ENCODE data around the gene MTHFSD. TPM values are rescaled to one million over a fixed set of nuclear protein-coding genes. Genes with fewer than 3 reads are reported as not detected.
"Not testable (repeated sequence)": the region's sequence is repeated elsewhere in the genome, so short reads cannot be mapped to it uniquely, and the experiment has no call there.

The MTHFSD gene
- polyA plus RNA-seq, 3 donors from 2014 or later = 7.9 to 15.5 (median 12.3) TPM

GRCh38 chr16:86590501-86591144 lies 35.6 kb upstream of the MTHFSD start:
- peaks cover 1 to 12% (median 7%) of the 10 kb centered on the region in 3 donors for H3K27me3 Mint-ChIP-seq (ENCODE audit: low read depth in 3 of 3)
- no peaks in the 10 kb centered on the region for H3K4me1 Mint-ChIP-seq
- H3K36me3 Mint-ChIP-seq = no peaks in the 10 kb centered on the region
- H3K4me3 Mint-ChIP-seq = no peak overlapping the region
- no peaks in the 10 kb centered on the region for H3K9me3 Mint-ChIP-seq
- H3K27ac Mint-ChIP-seq = no peak overlapping the region
- no peak for DNase-seq

GRCh38 chr16:86587955-86588354 lies 32.9 kb upstream of the MTHFSD start:
- not testable (repeated sequence) for H3K36me3 Mint-ChIP-seq; H3K27ac Mint-ChIP-seq; H3K9me3 Mint-ChIP-seq; DNase-seq; H3K4me1 Mint-ChIP-seq; H3K4me3 Mint-ChIP-seq; H3K27me3 Mint-ChIP-seq (ENCODE audit: low read depth in 3 of 3)

GRCh38 chr16:86587487-86587886 lies 32.5 kb upstream of the MTHFSD start:
- no peaks in the 10 kb centered on the region for H3K36me3 Mint-ChIP-seq
- no peak for DNase-seq
- peaks cover 1 to 9% (median 3%) of the 10 kb centered on the region in 3 donors for H3K27me3 Mint-ChIP-seq (ENCODE audit: low read depth in 3 of 3)
- H3K9me3 Mint-ChIP-seq = no peaks in the 10 kb centered on the region
- no peak overlapping the region for H3K27ac Mint-ChIP-seq
- no peak overlapping the region for H3K4me3 Mint-ChIP-seq
- no peaks in the 10 kb centered on the region for H3K4me1 Mint-ChIP-seq

GRCh38 chr16:86585821-86586611 lies 31.0 kb upstream of the MTHFSD start:
- no peaks in the 10 kb centered on the region for H3K36me3 Mint-ChIP-seq

GRCh38 chr16:86584726-86585721 lies 30.0 kb upstream of the MTHFSD start:
- H3K4me1 Mint-ChIP-seq = no peaks in the 10 kb centered on the region
- no peak for DNase-seq
- no peaks in the 10 kb centered on the region for H3K36me3 Mint-ChIP-seq
- peaks cover 8 to 10% (median 9%) of the 10 kb centered on the region in 3 donors for H3K27me3 Mint-ChIP-seq (ENCODE audit: low read depth in 3 of 3)
- H3K4me3 Mint-ChIP-seq = no peak overlapping the region
- H3K27ac Mint-ChIP-seq = no peak overlapping the region
- H3K9me3 Mint-ChIP-seq = no peaks in the 10 kb centered on the region

More at GRCh38 chr16:86585821-86586611, 31.0 kb upstream of the MTHFSD start:
- Mint-ChIP-seq H3K9me3 (no peaks in the 10 kb centered on the region), H3K4me3 (no peak overlapping the region), H3K27me3 (ENCODE audit: low read depth in 3 of 3) (peaks cover 1 to 9% (median 3%) of the 10 kb centered on the region in 3 donors), H3K4me1 (no peaks in the 10 kb centered on the region), H3K27ac (no peak overlapping the region)
- no peak for DNase-seq

- no peak for DNase-seq
- H3K27ac Mint-ChIP-seq = no peak overlapping the region
- H3K4me1 Mint-ChIP-seq = no peaks in the 10 kb centered on the region
- H3K27me3 Mint-ChIP-seq (ENCODE audit: low read depth in 3 of 3) = peaks cover 8 to 13% (median 9%) of the 10 kb centered on the region in 3 donors
- H3K9me3 Mint-ChIP-seq = no peaks in the 10 kb centered on the region
- no peaks in the 10 kb centered on the region for H3K36me3 Mint-ChIP-seq
- H3K4me3 Mint-ChIP-seq = no peak overlapping the region
These were observed 29.1 kb upstream of the MTHFSD start for GRCh38 chr16:86584071-86584685.

GRCh38 chr16:86581458-86581857 lies 26.4 kb upstream of the MTHFSD start:
- no peak overlapping the region for H3K27ac Mint-ChIP-seq
- H3K27me3 Mint-ChIP-seq (ENCODE audit: low read depth in 3 of 3) = peaks cover 11 to 24% (median 15%) of the 10 kb centered on the region in 3 donors
- no peak overlapping the region for H3K4me3 Mint-ChIP-seq
- peaks cover under 1 to 4% of the 10 kb centered on the region in 2 donors for H3K4me1 Mint-ChIP-seq
- H3K9me3 Mint-ChIP-seq = no peaks in the 10 kb centered on the region
- DNase-seq = no peak
- no peaks in the 10 kb centered on the region for H3K36me3 Mint-ChIP-seq

- H3K9me3 Mint-ChIP-seq = no peaks in the 10 kb centered on the region
- DNase-seq = no peak
- peaks cover 6 to 10% of the 10 kb centered on the region in 2 donors for H3K4me1 Mint-ChIP-seq
- H3K27ac Mint-ChIP-seq = no peak overlapping the region
- no peaks in the 10 kb centered on the region for H3K36me3 Mint-ChIP-seq
- H3K4me3 Mint-ChIP-seq = no peak overlapping the region
- H3K27me3 Mint-ChIP-seq (ENCODE audit: low read depth in 3 of 3) = peaks cover 14 to 27% (median 20%) of the 10 kb centered on the region in 3 donors
These were observed 25.7 kb upstream of the MTHFSD start for GRCh38 chr16:86580791-86581170.

- Mint-ChIP-seq H3K4me3 (no peak overlapping the region), H3K36me3 (no peaks in the 10 kb centered on the region), H3K27me3 (ENCODE audit: low read depth in 3 of 3) (peaks cover 14 to 29% (median 20%) of the 10 kb centered on the region in 3 donors), H3K4me1 (peaks cover 6 to 14% of the 10 kb centered on the region in 2 donors), H3K27ac (no peak overlapping the region), H3K9me3 (no peaks in the 10 kb centered on the region)
- DNase-seq = no peak
These were observed 25.2 kb upstream of the MTHFSD start for GRCh38 chr16:86580063-86580790.

GRCh38 chr16:86579268-86580062 lies 24.4 kb upstream of the MTHFSD start:
- DNase-seq = no peak
- Mint-ChIP-seq H3K36me3 (no peaks in the 10 kb centered on the region), H3K27me3 (ENCODE audit: low read depth in 3 of 3) (peaks cover 14 to 37% (median 20%) of the 10 kb centered on the region in 3 donors), H3K4me1 (peaks cover 6 to 14% of the 10 kb centered on the region in 2 donors), H3K4me3 (no peak overlapping the region), H3K27ac (no peak overlapping the region), H3K9me3 (no peaks in the 10 kb centered on the region)

- no peak overlapping the region for H3K27ac Mint-ChIP-seq
- H3K27me3 Mint-ChIP-seq (ENCODE audit: low read depth in 3 of 3) = peaks cover 14 to 40% (median 22%) of the 10 kb centered on the region in 3 donors
- no peaks in the 10 kb centered on the region for H3K36me3 Mint-ChIP-seq
- no peak for DNase-seq
- no peaks in the 10 kb centered on the region for H3K9me3 Mint-ChIP-seq
- no peak overlapping the region for H3K4me3 Mint-ChIP-seq
- peaks cover 6 to 14% of the 10 kb centered on the region in 2 donors for H3K4me1 Mint-ChIP-seq
These were observed 23.7 kb upstream of the MTHFSD start for GRCh38 chr16:86578611-86579267.

Measured in immature natural killer cell (primary cell).